ENCODE results near the gene ASCC1.

Gene ASCC1

DNA sequence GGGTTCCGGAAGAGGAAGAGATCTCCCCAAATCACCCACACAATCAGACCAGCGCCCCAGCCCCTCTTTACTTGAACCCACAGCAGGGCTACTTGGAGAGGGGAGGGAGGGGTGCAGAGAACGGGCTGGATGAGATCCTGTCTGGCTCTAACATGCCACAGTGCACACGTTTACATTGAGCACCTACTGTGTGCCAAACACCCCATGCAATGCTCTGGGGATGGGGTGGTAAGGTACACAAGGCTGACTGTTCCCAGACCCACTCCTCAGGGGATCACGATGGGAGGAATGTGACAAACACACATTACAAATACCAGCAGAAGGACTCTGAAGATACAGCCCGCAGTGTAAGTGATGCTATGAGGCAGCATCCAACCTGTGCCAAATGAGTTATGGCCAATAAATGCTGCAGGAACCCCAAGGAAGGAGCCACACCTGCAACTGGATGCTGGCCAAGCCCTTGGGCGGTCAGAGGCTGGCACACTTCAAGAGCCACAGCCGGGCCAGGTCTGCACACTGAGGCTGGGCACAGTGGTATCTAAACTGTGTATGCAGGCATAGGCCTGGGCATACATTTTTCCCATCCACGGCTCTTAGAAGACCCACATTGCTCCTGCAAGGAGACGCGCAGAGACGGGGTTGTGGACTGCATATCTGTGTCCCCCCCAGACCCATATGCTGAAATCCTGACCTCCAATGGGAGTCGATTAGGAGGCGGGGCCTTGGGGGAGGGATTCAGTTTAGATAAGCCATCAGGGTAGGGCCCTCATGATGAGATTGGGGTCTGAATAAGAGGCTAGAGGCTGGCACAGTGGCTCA, 134.1 kb downstream of the ASCC1 start:
- DNase-seq (ENCODE audit: low read depth): no peak

GRCh38 chr10:72081210-72081609, 134.9 kb downstream of the ASCC1 start:
- DNase-seq (ENCODE audit: low read depth): no peak

DNA sequence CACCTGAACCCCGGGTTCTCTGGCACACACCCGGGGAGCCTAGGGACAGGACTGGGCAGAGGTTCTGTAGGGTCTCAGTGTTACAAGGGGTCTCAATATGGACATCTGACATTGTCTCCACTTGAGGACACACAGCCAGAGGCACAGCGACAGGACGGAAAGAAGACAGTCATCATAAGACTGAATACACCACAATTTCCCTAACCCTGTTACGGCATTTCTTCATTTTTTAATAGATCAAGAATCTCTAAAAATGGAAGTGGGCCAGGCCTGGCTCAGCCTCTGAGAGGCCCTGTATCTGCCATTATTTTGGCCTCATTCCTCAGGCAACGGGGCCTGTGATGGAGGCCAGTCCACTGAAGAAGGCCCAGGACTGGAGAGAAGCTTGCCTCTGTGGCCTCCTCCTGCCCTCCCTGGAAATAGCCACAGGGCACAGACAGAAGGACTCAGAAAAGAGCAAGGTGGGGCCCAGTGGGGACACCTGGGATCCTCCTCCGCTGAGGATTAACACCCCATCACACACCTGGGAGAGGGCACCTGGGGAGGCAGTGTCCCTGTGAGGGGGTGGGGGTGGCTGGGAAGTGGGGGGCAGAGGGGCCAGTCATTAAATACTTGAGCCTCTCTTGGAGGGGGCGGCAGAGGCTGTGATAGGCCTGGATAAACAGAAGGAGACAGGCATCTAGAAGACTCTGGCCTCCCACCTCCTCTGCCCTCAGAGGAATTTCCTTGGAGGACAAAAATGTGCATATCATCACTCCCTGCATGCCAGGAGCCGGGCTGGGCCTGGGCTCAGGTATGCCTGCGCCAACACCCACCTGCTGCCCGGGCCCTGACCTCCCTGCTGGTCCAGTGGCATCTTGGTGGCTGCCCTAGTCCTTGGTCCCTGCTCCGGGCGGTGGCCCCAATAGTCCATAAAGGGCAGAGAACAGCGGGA, 135.8 kb downstream of the ASCC1 start:
- DNase-seq (ENCODE audit: low read depth): no peak

- DNase-seq (ENCODE audit: low read depth): no peak
Observed at GRCh38 chr10:72079356-72079755, 136.7 kb downstream of the ASCC1 start.

DNA sequence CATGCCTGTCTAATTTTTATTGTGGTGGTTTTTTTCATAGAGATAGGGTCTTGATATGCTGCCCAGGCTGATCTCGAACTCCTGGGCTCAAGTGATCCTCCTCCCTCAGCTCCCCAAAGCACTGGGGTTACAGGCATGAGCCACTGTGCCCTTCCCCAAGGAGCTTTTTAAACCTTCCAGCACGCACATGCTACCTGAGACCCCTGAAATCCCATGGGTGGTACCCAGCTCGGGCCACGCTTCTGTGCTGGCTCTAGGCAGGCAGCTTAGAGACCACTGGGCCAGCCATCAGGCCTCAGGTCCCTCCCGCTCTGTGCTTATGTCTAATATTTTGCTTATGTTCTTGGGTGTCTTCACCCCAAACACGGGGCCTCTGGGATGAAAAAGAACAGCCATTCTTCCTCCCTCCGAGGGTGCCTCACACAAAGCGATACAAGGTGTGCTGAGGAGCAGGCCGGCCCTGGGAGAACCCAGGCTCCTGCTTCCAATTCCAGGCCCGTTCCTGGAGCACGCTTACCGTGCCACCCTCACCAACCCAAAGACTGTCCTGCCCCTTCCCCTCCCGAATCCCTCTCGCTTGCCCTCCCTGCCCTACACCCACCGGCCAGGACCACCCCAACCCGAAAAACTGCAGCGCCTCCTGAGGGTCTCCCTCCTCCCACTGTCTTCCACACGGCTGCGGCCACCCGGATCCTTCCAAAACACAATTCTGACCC, 138.6 kb downstream of the ASCC1 start:
- DNase-seq (ENCODE audit: low read depth): no peak

DNA sequence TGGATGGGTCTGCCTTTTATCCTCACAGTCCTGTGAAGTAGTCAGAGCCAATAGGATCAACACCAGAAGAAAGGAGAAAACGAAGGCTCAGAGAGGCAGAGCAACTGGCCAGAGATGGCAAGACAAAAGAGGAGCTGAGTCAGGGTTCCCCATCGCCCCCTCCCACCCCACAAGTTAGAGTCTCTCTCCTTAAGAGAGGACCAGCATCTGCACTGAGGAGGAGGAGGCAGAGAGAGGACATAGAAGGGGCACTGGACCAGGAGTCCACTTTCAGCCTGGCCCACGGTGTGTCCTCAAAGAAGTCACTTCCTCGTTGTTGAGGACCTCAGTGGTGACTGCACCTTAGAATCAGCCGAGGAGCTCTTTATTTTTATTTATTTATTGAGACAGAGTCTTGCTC, 139.3 kb downstream of the ASCC1 start:
- DNase-seq (ENCODE audit: low read depth): no peak

DNA sequence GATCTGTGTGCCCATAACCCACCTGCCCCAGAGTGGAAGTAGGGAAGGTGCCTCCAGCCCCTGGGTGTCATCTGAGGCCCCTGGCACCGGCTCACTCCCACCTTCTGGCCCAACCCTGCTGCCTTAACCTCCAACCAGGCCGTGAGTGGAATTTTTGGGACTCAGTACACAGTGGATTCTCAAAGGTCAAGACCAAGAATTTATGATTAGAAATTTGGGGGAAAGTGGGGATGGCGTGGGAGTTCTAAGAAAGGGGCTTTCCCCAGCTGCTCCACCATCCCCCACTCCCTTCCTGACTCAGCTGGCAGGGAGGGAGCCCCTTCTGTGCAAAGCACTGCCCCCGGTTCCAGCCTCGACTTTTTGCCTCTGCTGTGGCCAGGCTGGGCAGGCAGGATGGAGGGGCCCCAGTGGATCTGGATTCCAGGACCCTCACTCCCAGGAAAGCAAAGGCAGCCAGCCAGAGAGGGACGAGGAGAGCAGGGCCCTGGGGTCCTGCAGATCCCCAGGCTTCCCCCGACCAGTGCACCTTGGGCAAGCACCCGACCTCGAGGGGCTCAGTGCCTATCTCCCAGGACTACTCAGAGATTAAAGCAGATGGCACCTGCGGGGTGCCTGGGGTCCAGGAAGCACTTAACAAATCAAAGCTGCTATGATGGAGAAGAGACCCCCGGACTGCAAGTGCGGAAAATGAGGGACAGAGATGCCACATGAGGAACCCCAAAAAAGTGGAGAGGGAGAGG, 140.5 kb downstream of the ASCC1 start:
- DNase-seq (ENCODE audit: low read depth): no peak

DNA sequence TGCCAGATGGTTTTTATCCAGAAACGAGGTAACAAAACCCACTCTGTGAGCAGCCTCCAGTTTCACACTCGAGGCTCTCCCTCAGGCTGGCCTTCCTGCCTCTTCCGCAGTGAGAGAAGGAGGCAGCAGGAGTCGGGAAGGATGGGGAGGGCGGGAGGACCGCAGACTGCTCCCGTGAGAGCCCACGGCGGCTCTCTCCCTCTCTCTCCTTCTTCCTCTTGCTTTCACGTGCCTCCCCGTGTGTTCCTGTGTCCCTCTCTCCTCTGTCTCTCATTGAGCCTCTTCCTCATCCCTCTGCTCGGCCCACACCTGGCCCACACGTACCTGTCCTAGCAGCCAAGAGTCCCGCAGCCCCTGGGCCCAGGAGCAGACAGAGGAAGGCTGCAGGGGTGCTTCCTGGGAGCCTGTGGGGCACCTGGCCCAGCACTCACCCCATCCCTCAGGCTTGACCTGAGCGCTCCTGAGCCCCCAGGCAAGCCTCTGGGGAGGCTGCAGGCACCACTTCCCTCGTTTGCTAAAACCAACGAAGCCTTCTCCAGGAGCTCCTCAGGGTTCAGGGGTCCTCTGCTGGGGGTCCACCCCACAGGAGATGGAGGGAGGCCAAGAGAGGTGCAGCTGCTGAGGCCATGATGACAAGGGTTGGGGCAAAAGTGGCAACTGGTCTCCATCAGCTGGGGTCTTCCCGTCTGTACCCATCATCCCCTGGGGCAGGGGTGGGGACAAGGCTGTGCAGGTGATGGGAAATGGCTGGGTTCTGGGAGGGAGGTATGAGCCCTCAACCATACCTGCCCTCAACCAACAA, 141.3 kb downstream of the ASCC1 start:
- DNase-seq (ENCODE audit: low read depth): no peak

DNA sequence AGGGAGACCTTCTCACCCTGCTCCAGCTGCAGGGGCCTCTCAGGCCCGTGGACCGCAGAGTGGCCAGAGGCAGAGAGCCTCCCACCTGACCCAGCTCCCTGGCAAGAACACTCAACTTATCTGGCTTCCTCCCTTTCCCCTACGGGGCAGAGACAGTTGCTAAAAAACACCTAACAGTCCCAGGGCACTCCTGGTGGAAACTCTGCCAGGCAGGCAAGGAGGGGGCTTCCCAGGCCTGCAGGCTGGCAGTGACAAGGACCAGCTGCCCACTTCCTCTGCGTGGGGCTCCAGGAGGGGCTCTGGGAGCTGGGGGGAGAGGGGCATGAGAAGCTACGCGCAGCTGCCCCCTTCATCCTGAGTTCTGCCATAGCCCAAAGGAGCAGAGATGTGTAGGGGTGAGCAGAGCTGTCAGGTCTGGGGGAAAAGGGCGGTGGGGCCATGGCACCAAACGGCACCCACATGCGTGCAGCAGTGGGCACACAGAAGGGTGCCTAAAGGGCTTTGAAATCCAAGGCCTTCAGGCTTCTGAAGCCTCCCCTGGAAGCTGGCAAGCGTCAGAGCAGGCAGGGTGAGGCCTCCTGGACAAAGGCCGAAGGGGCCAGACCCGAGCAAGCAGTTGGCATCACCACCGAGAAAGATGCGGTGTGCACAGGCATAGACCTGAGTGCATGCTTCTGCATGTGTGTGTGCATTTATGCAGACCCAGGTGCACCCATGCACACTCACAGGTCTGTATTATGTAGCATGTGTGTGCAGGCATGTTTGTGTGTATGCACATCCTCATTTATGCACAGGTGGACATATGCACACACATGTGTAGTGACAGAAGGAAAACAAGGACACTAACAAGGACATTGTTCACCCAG, 142.1 kb downstream of the ASCC1 start:
- no peak for DNase-seq (ENCODE audit: low read depth)

GRCh38 chr10:72072639-72073038, 143.4 kb downstream of the ASCC1 start:
- no peak for DNase-seq (ENCODE audit: low read depth)

DNA sequence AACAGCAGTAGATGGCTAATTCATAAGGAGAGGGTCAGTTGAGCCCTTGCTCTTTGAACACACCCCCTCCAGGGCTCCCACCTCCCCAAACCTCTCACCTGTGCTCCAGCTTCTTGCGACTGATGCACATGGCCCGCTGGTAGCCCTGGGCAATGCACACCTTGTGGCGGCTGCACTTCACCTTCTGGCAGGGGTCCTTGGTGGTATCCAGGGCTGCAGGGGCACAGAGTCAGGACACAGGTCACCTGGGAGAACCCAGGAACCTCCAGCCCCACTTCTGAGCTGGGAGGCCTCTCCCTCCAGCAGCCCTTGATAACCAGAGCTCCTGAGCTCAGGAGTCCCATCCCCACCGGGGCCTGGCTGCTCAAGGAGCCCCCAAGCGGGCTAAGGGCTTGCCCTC, 144.0 kb downstream of the ASCC1 start:
- no peak for DNase-seq (ENCODE audit: low read depth)

DNA sequence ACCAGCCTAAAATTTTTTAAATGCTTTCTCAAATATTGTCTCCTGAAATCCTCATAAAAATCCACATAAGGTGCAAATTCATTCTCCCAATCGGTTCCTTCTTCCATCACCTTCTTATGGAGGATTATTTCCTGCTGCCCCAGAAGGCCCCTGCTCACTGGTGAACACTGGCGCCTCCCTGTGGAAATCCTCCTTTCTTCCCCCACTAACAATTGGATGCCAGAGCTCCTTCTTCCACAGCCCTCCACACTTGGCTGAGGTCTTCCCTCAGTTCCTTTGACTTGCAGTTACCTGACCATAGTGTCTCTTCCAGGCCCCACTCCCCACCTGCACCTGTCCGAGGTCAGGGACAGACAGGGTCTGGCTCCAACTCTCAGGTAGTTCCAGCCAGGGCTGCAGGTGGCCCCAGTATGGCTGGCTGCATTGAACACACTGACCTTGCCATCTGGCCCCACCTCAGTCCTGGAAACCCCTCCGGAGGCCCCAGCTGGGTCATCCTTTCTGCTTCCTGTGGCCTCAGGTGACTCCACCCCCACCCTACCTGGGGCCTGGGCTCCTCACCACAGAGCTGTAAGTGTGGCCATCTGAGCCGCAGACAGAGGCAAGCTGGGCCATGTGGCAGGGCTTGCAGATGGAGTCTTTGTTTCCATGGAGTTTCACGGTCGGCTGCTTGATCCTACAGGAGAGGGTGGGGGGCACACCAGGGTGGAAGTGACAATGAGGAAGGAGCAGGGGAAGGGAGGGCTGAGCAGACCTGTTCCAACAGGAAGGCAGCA, 146.1 kb downstream of the ASCC1 start:
- no peak for DNase-seq (ENCODE audit: low read depth)

DNA sequence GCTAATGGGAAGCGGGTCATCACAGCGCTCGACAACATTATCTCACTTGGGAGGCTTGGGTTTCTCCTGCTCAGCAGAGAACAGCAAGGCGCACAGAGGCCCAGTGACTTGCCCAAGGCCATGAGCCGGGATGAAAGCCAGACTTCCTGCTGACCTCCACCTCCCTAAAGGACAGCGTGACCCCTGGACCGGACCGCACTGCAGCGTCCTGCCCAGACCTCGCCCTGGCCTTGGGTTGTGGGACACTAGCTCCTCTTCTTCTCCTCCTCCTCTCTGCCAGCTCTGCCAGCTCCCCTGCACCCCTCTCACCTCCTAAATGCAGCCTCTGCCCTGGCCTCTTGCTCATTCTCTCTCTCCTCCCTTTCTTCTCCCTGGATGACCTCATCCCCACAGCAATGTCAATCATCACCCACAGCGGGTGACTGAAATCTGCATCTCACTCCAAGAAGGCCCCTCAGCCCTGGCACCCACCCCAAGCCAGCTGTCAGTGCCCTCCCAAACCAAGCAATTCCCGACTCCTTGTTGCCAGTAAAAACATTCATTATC, 147.1 kb downstream of the ASCC1 start:
- no peak for DNase-seq (ENCODE audit: low read depth)

DNA sequence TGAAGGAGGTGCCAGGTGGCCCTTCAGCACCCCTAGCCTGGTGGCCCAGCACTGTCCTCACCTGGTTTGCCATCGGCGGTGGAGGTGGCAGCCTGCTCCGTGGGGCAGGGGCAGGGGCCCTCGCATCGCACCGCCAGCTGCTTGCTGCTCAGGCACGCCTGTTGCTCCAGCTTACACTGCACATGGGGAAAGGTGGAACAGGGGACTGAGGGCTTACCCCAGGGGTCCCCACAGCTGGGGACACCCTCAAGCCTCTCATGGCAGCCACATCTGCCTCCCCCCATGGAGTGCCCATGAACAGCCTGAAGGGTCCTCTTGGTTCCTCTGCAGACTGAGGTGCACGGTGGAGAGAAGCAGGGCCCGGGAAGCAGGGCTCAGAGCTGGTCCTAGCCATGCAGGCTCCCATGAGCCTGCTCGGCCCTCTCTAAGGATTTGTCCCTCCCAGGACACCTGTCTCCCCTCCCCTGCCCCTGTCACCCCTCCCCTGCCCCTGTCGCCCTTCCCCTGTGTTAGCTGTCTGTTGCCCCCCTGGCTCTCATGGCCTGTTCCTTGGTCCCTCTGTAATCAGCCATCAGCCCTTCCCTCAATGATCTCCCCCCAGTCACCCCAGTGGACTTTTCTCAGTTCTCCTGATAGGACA, 147.8 kb downstream of the ASCC1 start:
- no peak for DNase-seq (ENCODE audit: low read depth)

GRCh38 chr10:72067463-72068125, 148.5 kb downstream of the ASCC1 start:
- DNase-seq (ENCODE audit: low read depth): no peak

DNA sequence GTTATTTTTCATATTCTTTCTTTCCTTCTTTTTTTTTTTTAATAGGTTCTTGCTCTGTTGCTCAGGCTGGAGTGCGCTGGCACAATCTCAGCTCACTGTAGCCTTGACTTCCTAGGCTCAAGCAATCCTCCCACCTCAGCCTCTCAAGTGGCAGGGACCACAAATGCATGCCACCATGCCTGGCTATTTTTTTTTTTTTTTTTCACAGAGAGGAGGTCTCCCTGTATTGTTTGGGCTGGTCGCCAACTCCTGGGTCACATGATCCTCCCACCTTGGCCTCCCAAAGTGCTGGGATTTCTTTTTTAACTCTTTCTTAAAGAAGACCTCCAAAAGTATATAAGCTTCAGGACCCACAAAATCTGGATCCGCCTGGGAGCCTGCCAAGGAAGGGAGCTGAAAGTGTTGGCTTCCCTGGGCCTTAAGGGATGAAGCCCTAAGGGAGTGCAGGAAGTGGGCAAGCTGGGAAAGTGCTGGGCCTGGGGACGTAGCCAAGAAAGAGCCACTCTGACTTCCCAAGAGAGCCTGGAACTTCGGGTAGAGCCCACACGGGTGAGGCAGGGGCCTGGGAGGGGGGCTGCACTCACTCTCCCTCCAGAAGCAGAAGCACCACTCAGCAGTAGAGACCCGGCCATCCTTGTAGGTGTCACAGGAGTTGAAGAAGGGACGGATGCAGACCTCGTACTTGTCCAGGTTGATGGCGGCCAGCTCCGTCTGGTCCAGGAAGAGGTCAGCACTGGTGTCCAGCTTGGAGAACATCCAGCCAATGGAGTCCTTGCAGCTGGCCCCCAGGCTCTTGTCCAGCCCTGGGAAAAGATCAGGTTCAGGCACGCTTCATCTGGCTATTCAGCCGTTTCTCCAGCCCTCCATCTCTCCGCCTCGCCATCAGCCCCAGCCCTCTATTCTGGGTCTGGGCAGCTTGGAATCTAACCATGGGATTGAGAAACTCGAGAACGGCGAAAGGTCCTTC, 149.5 kb downstream of the ASCC1 start:
- DNase-seq (ENCODE audit: low read depth): no peak
